GM19023 (cell line): ENCODE data around the gene CLIP3.
"Not testable (repeated sequence)": the region's sequence is repeated elsewhere in the genome, so short reads cannot be mapped to it uniquely, and the experiment has no call there.

Source experiments
- ATAC-seq: cut with Tn5 transposase; IDR thresholded peaks from one replicate; pipeline ENCODE4 v1.9.1; 2021; ENCODE audit warnings: mild to moderate bottlenecking, moderate library complexity; ENCODE audit not compliant: unreplicated experiment

Gene CLIP3

DNA sequence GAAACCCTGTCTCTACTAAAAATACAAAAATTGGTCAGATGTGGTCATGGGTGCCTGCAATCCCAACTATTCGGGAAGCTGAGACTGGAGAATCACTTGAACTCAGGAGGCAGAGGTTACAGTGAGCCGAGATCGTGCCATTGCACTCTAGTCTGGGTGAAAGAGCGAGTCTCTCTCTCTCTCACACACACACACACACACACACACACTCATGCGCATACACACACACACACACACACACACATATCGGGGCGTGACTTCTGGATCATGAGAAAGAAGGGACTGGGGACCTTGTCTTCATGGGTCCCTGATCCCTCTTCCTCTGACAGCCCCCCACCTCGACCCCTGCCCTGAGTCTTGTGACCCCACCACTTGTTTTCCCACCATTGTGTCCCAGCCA lies 49.5 kb downstream of the CLIP3 start:
- ATAC-seq: no peak

DNA sequence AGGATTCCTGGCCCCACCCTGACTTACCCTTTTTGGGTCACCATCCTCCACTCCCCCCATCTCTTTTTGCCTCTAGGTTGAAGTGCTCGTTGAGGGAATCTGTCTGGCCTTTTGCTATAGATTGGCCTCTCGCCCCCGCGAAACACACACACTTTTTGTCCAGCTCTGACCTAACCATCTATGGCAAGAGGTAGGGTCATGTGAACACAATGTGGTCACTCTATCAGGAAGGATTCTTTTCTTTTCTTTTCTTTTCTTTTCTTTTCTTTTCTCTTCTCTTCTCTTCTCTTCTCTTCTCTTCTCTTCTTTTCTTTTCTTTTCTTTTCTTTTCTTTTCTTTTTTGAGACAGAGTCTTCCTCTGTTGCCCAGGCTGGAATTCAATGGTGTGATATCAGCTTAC lies 51.7 kb downstream of the CLIP3 start:
- not testable (repeated sequence) for ATAC-seq

DNA sequence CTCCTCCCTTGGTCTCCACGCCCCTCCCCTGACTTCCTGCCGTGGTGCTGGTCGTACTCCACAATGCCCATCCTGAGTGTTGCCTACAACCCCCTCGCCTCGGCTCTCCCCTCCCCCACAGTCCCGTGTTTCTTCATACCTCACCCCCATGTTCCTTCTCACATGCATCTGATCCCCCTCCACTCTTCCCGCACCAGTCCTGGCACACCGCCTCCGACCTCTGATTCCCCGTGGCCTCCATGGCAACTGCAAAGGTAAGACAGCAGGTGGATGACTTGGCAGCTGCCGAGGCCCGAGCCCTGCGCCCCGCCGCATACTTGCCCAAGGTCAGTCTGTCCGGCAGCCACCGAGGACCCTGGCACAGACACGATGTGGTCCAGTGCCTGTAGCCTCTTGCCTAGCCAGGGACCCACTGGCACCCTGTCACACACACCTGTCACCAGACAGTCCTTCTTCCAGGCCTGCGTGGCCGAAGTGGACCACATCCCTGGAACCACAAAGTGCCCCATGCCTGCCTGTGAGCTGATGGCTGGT lies 53.8 kb downstream of the CLIP3 start:
- no peak for ATAC-seq

DNA sequence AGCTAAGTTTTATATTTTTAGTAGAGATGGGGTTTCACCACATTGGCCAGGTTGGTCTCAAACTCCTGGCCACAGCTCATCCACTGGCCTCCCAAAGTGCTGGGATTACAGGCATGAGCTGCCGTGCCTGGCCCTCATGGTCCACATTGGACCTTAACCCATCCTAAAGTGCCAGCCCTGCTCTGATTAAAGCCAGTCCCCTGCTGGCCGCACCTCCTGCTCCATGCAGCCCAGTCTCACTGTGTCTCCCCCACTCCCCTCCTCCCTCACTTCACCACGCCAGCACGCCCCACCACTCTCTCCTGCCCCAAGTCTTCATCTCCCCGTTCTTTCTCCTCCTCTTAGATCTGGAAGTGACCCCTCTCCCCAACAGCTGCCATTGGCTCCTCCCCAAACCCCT lies 54.4 kb downstream of the CLIP3 start:
- ATAC-seq: no peak

DNA sequence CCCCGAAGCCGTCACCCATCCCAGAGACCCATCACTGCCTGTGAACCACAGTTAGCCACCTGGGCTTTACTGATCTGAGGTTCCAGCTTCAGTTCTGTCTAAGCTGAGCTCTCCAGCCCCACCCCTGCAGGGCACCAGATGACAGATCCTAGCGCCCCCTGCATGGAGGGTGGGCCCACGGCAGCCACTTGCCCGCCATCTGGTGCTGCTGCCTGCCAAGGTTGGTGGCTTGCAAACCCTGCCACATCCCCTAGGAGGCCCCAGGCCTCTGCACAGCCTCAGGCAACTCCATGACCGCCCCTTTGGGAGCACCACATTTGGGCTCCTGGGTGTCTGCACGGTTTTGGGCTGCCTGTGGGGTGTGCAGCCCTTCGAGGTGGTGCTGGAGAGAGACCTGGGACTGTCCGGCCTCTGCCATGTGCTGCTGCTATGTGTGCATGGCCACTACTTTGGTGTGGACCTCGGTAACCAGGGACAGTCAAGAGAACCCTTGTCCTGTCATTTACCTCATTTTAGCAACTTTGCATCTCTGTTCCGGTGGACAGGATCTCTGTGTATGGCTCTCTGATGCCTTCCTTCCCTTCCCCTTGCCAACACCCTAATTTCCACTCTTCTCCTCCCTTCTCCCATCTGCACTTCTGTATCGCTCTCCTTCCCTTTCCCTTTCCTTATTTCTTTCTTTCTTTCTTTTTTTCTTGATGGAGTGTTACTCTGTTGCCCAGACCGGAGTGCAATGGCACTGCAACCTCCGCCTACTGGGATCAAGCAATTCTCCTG lies 55.0 kb downstream of the CLIP3 start:
- no peak for ATAC-seq

DNA sequence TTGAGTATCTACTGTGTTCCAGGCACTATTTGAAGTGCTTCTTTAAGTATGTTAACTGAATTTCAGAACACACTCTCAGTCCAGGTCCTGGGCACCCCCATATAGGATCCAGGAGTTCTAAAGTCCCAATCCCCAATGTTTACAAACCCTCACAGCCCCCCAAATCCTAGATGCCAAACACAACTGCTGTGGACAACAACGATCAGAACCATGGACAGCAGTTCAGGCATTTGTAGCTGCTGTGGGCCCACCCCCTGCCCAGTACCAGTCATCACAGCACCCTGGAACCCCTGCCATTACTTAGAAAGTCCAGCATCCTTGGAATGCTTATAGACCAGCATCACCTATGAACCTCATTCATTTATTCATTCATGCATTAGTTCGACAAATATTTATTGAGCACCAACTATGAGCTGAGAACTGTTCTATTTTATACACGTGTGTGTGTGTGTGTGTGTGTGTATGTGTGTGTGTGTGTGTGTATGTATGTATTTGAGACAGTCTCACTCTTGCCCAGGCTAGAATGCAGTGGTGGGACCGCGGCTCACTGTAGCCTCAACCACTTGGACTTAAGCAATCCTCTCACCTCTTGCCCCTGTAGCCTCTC lies 57.0 kb downstream of the CLIP3 start:
- no peak for ATAC-seq

DNA sequence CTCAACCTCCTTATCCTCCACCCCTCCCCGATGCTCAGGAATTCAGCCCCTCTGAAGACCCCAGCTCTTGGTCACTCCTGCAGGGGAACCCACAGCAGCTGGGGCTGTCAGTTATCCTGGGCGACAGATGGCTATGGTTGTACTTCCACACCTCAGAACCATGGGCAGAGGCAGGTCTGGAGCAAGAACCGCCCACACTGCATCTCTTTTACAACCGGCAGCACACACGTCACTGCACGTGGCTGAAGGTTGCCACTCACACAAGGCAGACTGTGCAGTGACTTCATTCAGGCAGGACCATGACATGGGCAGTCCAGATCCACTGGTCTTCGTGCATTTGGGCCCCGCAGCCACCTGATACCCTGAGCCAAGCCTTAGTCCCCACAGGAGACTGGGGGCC lies 59.2 kb downstream of the CLIP3 start:
- ATAC-seq: no peak

DNA sequence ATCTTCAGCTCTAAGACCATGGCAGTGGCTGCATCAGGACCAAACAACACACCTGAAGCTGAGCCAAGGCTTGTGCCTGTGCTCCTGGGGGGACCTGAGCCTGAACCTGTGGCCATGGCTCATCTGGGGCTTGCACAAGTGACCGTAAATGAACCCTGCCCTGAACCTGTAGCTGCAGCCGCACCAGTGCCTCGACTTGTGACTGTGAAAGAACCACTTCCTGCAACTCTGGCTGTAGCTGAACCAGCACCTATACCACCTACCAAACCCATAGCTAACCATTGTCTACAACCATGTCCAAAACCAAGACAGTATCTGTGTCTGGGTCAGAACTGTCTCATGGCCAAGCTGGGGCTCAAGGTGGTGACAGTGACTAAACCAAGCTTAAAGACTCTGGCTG lies 65.9 kb downstream of the CLIP3 start:
- no peak for ATAC-seq
